ENCODE measurements around the gene CCDC136. TPM values are rescaled to one million over a fixed set of nuclear protein-coding genes. Genes with fewer than 3 reads are reported as not detected.

CCDC136 gene
- total RNA-seq, 1 experiment from 2014 or later, result 31.1 TPM

DNA sequence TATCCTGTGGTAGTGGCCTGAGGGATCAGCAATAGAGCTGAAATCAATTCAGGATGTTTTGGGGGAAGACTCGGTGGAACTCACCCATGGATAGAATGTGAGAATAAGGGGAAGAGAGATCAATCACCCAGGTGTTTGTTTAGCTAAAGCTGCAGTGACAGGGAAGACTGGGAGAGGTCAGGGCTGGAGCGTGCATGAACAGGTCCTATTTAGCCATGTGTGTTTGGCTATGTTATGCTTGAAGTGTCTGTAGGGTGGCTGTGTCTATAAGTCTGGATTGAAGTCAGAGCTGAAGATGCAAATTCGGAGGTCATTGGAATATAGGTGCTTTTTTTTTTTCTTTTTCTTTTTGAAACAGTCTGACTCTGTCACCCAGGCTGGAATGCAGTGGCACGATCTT is 75.5 kb downstream of the CCDC136 start:
- no peak overlapping the region for H2AFZ ChIP-seq (ENCODE audit: low read length)
- DNase-seq, result no peak
- no peak overlapping the region for H3T11ph ChIP-seq (ENCODE audit: low read length)
- peaks cover 11% of the 10 kb centered on the region; the same call in 1 of the 2 replicates for H3K27me3 ChIP-seq (ENCODE audit: insufficient read depth, low read length)
- no peak overlapping the region for H4K8ac ChIP-seq (replicated peaks; ENCODE audit: insufficient read length, low read depth, low read length)
- no peak overlapping the region for H2BK20ac ChIP-seq (ENCODE audit: low read depth, low read length, poor library complexity, severe bottlenecking)
- no peak overlapping the region for H3K14ac ChIP-seq (ENCODE audit: insufficient read depth, low read length)
- H3K4me2 ChIP-seq (ENCODE audit: insufficient read depth, insufficient read length, low read length), result no peak overlapping the region
- no peak overlapping the region for H2BK12ac ChIP-seq (ENCODE audit: insufficient read length, low read depth, low read length)
- H3K4me3 Mint-ChIP-seq, result no peak overlapping the region
- TF ChIP-seq, protein P1, sequence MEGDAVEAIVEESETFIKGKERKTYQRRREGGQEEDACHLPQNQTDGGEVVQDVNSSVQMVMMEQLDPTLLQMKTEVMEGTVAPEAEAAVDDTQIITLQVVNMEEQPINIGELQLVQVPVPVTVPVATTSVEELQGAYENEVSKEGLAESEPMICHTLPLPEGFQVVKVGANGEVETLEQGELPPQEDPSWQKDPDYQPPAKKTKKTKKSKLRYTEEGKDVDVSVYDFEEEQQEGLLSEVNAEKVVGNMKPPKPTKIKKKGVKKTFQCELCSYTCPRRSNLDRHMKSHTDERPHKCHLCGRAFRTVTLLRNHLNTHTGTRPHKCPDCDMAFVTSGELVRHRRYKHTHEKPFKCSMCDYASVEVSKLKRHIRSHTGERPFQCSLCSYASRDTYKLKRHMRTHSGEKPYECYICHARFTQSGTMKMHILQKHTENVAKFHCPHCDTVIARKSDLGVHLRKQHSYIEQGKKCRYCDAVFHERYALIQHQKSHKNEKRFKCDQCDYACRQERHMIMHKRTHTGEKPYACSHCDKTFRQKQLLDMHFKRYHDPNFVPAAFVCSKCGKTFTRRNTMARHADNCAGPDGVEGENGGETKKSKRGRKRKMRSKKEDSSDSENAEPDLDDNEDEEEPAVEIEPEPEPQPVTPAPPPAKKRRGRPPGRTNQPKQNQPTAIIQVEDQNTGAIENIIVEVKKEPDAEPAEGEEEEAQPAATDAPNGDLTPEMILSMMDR (conservative IDR thresholded peaks at IDR 0.05), result no peak
- no peak overlapping the region for H3K9ac ChIP-seq (ENCODE audit: extremely low read depth, insufficient read length, low read length)
- H3K4ac ChIP-seq (ENCODE audit: low read depth, low read length), result no peak overlapping the region
- H3K23me2 ChIP-seq (ENCODE audit: insufficient read length, low read depth, low read length, poor library complexity, severe bottlenecking), result peaks cover 20% of the 10 kb centered on the region
- no peaks in the 10 kb centered on the region; a peak in 1 of 5 replicates for H3K9me3 Mint-ChIP-seq
- no peaks in the 10 kb centered on the region for H3K79me1 ChIP-seq (ENCODE audit: insufficient read depth, low read depth, low read length, poor library complexity, severe bottlenecking)
- no peaks in the 10 kb centered on the region; the same call in 1 of the 2 replicates for H3K79me2 ChIP-seq (ENCODE audit: insufficient read depth, low read length)
- no peak overlapping the region for H2BK120ac ChIP-seq (ENCODE audit: low read depth, low read length, poor library complexity, severe bottlenecking)
- H3K18ac ChIP-seq (ENCODE audit: insufficient read length, low read depth, low read length), result no peak overlapping the region
- H3K4me1 Mint-ChIP-seq, result peaks cover 28 to 31% of the 10 kb centered on the region in 2 experiments
- H3K4me1 ChIP-seq (ENCODE audit: insufficient read depth, low read length), result 0 out of 2 replicates have a peak, but pooled peaks cover 3% of the 10 kb centered on the region
- no peaks in the 10 kb centered on the region for H4K20me1 ChIP-seq (ENCODE audit: control insufficient read depth, insufficient read depth, insufficient read length)
- H3K27ac ChIP-seq (ENCODE audit: insufficient read length, low read depth, low read length), result no peak overlapping the region
- no CpG with 5 or more reads among the region's 4 CpGs for whole genome bisulfite sequencing (ENCODE audit: extremely low coverage, insufficient read length, low lambda C conversion rate)
- no peak overlapping the region for H4K91ac ChIP-seq (ENCODE audit: insufficient read length, low read depth, low read length)
- H3K9me3 ChIP-seq (ENCODE audit: control insufficient read depth, low read depth, low read length), result no peaks in the 10 kb centered on the region
- H2BK5ac ChIP-seq (ENCODE audit: insufficient read length, low read length), result no peak overlapping the region
- H3K27ac Mint-ChIP-seq, result no peak overlapping the region
- H2AK5ac ChIP-seq (ENCODE audit: insufficient read length, low read length), result no peak overlapping the region
- peaks cover 12 to 18% (median 15%) of the 10 kb centered on the region in 3 experiments for H3K36me3 Mint-ChIP-seq (ENCODE audit: insufficient read depth in 1 of 3, low read depth in 3 of 3)
- no peak overlapping the region for H2BK15ac ChIP-seq (ENCODE audit: low read depth, low read length)
- peaks cover 50% of the 10 kb centered on the region for H3K27me3 Mint-ChIP-seq (ENCODE audit: low read depth)
- no peak overlapping the region for H3K56ac ChIP-seq (ENCODE audit: insufficient read length, low read depth, low read length)
- H4K5ac ChIP-seq (ENCODE audit: insufficient read length, low read depth, low read length), result no peak overlapping the region
- no peak overlapping the region for H3K23ac ChIP-seq (ENCODE audit: insufficient read length, low read depth, low read length)
